Endometrial microvascular endothelial cells (primary cell): ENCODE measurements around the gene IQCF2. TPM values are rescaled to one million over a fixed set of nuclear protein-coding genes. Genes with fewer than 3 reads are reported as not detected.

Experiments
- total RNA-seq: library from RNA; depleted of rRNA; stranded (reverse); fragments of >200 nt; gene quantifications from one replicate; pipeline ENCODE4 v1.2.3, GENCODE V29; 2015; ENCODE audit errors: inconsistent ontology term

Gene IQCF2
- total RNA-seq, 1 donor from 2014 or later, result not detected

Other genes starting within 250 kb of the IQCF2 start
- gene TEX264, start 190.4 kb upstream of the IQCF2 start, total RNA-seq, result 70.0 TPM
- 0.93 TPM for gene GRM2, start 154.5 kb upstream of the IQCF2 start, total RNA-seq
- not detected for gene IQCF6, start 82.4 kb upstream of the IQCF2 start, total RNA-seq
- gene IQCF5, start 14.0 kb downstream of the IQCF2 start, total RNA-seq, result not detected
- not detected for gene IQCF1, start 41.7 kb downstream of the IQCF2 start, total RNA-seq
- gene RRP9, start 80.3 kb downstream of the IQCF2 start, total RNA-seq, result 29.0 TPM
- gene PARP3, start 80.7 kb downstream of the IQCF2 start, total RNA-seq, result 18.1 TPM
- gene GPR62, start 93.8 kb downstream of the IQCF2 start, total RNA-seq, result not detected
- gene PCBP4, start 105.8 kb downstream of the IQCF2 start, total RNA-seq, result 77.8 TPM
- gene ABHD14B, start 112.4 kb downstream of the IQCF2 start, total RNA-seq, result 39.0 TPM
- gene ABHD14A, start 113.4 kb downstream of the IQCF2 start, total RNA-seq, result 31.7 TPM
- 36.9 TPM for gene ACY1, start 121.9 kb downstream of the IQCF2 start, total RNA-seq
- gene RPL29, start 134.3 kb downstream of the IQCF2 start, total RNA-seq, result 1,389 TPM
- 29.4 TPM for gene DUSP7, start 195.0 kb downstream of the IQCF2 start, total RNA-seq